HG02938 (cell line): ENCODE data around the gene PFN2.

Experiments used
- ATAC-seq: cut with Tn5 transposase; IDR thresholded peaks from one replicate; pipeline ENCODE4 v1.9.1; 2021; ENCODE audit warnings: mild to moderate bottlenecking, moderate library complexity; ENCODE audit not compliant: unreplicated experiment

Gene PFN2

DNA sequence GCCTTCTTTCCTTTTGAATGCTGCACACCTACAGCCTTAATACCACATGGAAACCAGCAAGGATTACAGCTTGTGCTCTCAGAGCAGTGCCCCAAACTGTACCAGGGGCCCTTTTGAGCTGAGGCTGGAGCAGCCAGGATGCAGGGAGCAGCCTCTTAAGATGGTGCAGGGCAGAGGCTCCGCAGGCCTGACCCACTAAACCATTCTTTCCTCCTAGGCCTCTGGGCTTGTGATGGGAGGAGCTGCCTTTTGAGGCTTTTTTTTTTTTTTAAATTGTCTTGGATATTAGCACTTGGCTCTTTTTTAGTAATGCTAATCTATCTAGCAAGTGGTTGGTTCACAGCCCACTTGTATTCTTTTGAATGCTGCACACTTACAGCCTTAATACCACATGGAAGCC lies 37.7 kb downstream of the PFN2 start:
- no peak for ATAC-seq

DNA sequence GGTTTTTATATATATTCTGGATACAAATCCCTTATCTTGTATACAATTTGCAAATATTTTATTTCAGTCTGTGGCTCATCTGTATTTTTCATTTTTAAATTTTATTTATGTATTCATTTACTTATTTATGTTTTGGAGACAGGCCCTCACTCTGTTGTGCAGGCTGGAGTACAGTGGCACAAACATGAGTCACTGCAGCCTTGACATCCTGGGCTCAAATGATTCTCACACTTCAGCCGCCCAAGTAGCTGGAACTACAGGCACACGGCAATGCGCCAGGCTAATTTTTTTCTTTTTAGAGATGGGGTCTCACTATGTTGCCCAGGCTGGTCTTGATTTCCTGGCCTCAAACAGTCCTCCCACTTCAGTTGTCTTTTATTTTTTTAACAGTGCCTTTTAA lies 50.6 kb downstream of the PFN2 start:
- ATAC-seq: no peak

- no peak for ATAC-seq
Measured at GRCh38 chr3:149919509-149919908, 51.2 kb downstream of the PFN2 start.

DNA sequence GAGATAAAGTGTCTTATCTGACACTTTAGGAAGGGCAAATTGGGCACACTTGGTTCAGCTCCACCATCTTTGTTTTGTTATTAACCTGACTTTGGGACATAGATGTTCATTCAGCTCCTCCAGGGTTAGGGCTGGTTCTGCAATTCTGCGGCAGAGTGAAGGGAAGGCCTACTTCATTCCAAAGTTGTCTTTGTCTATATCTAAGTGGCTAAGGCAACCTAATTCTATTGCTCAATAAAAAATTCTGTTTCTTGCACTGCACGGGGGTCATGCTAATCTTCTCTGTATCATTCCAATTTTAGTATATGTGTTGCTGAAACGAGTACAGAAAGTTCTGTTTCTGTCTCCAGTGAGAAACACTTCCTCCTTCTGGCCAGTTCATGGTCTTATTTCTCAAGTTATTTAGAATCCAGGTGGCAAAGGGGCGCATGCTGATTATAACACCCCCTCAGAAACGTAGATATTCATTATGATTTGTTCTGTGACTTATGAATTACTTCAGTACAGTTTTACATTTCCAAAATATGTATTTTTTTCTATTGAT lies 53.5 kb downstream of the PFN2 start:
- ATAC-seq: no peak
